AG04450 (cell line): ENCODE measurements around the gene UBTF. TPM values are rescaled to one million over a fixed set of nuclear protein-coding genes. Genes with fewer than 3 reads are reported as not detected.

ENCODE experiments used
- CTCF ChIA-PET: fragments of 300-600, 350-600 bp; formaldehyde crosslinking; extraction: SDS; loops from one replicate; lab custom pipeline; 2022; ENCODE audit warnings: antibody characterized with exemption, inconsistent platforms; lab: Charles Lee
- POLR2A ChIA-PET: fragments of 350-600 bp; formaldehyde crosslinking; extraction: SDS; loops from one replicate; lab custom pipeline; 2021; ENCODE audit warnings: antibody characterized with exemption, inconsistent platforms; lab: Yijun Ruan, JAX
- DNase-seq: peaks from one replicate; pipeline ENCODE4 v3.0.0-alpha.2; 2011; ENCODE audit warnings: low read depth, low spot score
- H3K27ac ChIP-seq: one replicate; pipeline ENCODE4 v1.5.1; 2012; ENCODE audit warnings: low read depth, low read length, control low read depth
- H3K27me3 ChIP-seq: one replicate; pipeline ENCODE4 v1.6.0; 2012; ENCODE audit warnings: low read length; ENCODE audit not compliant: control insufficient read depth, insufficient read depth
- H3K4me3 ChIP-seq: 2 replicates; pipeline ENCODE4 v1.5.1; 2011; ENCODE audit warnings: mild to moderate bottlenecking, low read depth, low read length, control low read depth
- H3K9me3 ChIP-seq: 2 replicates; pipeline ENCODE4 v1.5.1; 2012; ENCODE audit warnings: low read length; ENCODE audit not compliant: control insufficient read depth, insufficient read depth
- polyA plus RNA-seq: library from polyadenylated mRNA; depleted of rRNA; stranded (reverse); fragments of >200 nt; gene quantifications from 2 replicates; pipeline ENCODE4 v1.2.3, GENCODE V29; 2011
- TF ChIP-seq, protein P1 (sequence below): IDR thresholded peaks from 2 replicates; pipeline ENCODE4 v1.5.1; 2011; ENCODE audit warnings: low read depth, low read length, control low read depth, inconsistent platforms

Gene UBTF
- polyA plus RNA-seq, 1 experiment, result 26.6 TPM

DNA sequence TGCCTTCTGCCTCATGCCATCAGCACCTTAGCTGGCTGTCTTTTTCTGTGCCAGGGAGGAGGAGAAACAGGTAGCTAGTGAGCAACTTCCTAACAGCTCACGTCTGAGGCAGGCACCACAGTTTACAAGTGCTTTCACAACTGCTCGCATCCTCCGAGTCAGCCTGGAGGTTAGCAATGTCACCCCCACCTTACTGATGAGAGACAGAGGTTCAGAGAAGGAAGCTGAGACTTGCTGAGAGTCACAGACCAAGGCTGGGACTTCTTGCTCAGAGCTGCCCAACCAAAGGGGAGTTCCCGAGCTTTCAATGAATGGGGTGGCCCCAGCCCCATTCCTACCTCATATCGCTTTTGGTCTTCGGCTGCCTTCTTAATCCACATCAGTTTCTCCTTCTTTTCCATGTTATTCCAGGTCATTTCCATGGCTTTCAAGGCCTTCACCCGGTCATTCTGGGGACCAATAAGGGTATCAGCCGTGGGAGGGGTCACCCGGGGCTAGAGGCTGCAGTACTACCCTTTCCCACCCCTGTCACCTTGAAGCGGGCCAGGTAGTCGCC, 9.6 kb downstream of the UBTF start:
- Histone ChIP-seq H3K4me3 (no peak overlapping the region), H3K9me3 (no peaks in the 10 kb centered on the region), H3K27me3 (no peaks in the 10 kb centered on the region), H3K27ac (peak overlapping the region; percentile 42)
- ChIA-PET POLR2A (interaction anchor here (0.5 to 1.6 kb wide), 10 partner anchors 11 to 316 kb away, joined by 3 to 9 read pairs (median 3); partner anchors contain the start of genes ATXN7L3, GRN, SLC25A39 and TMUB2), CTCF (interaction anchor here (0.6 to 3.0 kb wide), 32 partner anchors 8 to 427 kb away, joined by 3 to 21 read pairs (median 5); partner anchors contain the start of genes FAM171A2, G6PC3 and GRN)
- TF ChIP-seq, protein P1, sequence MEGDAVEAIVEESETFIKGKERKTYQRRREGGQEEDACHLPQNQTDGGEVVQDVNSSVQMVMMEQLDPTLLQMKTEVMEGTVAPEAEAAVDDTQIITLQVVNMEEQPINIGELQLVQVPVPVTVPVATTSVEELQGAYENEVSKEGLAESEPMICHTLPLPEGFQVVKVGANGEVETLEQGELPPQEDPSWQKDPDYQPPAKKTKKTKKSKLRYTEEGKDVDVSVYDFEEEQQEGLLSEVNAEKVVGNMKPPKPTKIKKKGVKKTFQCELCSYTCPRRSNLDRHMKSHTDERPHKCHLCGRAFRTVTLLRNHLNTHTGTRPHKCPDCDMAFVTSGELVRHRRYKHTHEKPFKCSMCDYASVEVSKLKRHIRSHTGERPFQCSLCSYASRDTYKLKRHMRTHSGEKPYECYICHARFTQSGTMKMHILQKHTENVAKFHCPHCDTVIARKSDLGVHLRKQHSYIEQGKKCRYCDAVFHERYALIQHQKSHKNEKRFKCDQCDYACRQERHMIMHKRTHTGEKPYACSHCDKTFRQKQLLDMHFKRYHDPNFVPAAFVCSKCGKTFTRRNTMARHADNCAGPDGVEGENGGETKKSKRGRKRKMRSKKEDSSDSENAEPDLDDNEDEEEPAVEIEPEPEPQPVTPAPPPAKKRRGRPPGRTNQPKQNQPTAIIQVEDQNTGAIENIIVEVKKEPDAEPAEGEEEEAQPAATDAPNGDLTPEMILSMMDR, result no peak
- no peak for DNase-seq

DNA sequence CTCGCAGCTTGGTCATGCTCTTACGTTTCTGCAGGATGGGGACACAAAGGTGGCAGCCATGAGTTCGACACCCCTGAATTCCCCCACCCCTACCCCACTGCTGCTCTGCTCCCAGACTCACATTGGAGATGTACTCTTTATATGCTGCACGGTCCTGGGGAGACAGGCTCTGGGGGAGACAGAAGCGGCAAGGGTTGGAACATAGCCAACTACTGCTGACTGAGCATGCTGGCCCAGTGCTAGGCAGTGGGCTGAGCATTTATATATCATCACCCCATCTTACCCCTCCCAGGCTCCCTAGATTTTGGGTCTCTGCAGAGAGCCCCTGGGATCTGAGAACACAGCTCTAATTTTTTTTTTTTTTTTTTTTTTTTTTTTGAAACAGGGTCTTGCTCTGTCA, 11.7 kb downstream of the UBTF start:
- POLR2A ChIA-PET, result interaction anchor here (0.6 to 0.9 kb wide), 3 partner anchors 14 to 308 kb away, joined by 4 read pairs; no protein-coding TSS in a partner anchor
- no peak for DNase-seq

DNA sequence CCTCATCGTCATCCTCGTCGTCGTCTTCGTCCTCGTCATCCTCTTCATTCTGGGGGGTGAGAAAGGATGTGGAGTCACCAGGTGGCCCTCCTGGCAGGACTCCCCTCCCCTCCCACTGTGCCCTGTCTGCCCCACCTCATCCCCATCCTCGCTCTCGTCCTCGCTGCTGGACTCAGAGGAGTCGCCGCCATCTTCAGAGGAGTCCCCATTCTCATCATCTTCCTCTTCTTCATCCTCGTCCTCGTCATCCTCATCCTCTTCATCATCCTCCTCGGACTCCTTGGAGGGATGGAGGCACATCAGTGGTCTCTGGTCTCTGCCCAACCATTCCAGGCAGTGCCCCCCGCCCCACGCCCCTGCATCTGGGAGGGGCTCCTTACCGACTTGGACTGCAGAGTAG, 12.2 kb downstream of the UBTF start:
- TF ChIP-seq, protein P1, result no peak
- H3K27me3 ChIP-seq, result no peaks in the 10 kb centered on the region
- no peak overlapping the region for H3K4me3 ChIP-seq
- no peaks in the 10 kb centered on the region for H3K9me3 ChIP-seq
- CTCF ChIA-PET, result interaction anchor here (0.6 kb wide), 1 partner anchor 155 kb away, joined by 7 read pairs; no protein-coding TSS in a partner anchor
- no peak for DNase-seq
- POLR2A ChIA-PET, result interaction anchor here (0.6 to 0.7 kb wide), 2 partner anchors 14 to 29 kb away, joined by 3 to 4 read pairs; no protein-coding TSS in a partner anchor
- no peak overlapping the region for H3K27ac ChIP-seq

More for the DNA sequence above, 11.7 kb downstream of the UBTF start:
- TF ChIP-seq, protein P1, result no peak
- H3K27me3 ChIP-seq, result no peaks in the 10 kb centered on the region
- H3K27ac ChIP-seq, result no peak overlapping the region
- CTCF ChIA-PET, result interaction anchor here (0.6 to 2.5 kb wide), 3 partner anchors 10 to 167 kb away, joined by 3 to 11 read pairs (median 11); partner anchors contain the start of gene UBTF
- H3K9me3 ChIP-seq, result no peaks in the 10 kb centered on the region
- H3K4me3 ChIP-seq, result no peak overlapping the region

DNA sequence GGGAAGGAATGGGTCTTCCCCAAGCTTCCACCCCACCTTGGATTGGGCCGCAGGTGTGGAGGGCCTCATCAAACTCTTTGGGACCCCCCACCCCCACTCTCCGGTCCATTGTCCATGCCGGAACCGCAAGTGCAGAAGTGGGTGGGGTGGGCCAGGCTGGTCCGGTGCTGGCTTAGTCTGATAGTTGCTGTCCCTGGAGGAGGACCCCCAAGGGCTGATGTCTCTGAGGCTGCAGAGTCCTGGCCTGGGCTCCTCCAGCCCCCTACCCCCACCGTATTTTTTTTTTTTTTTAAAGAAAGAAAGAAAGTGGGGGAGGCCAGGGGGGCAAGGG, 12.7 kb downstream of the UBTF start:
- DNase-seq, result no peak
- H3K27me3 ChIP-seq, result no peaks in the 10 kb centered on the region
- TF ChIP-seq, protein P1, result no peak
- CTCF ChIA-PET, result interaction anchor here (0.6 to 1.6 kb wide), 2 partner anchors 139 to 155 kb away, joined by 4 to 7 read pairs; partner anchors contain the start of gene GRN
- no peak overlapping the region for H3K4me3 ChIP-seq
- H3K27ac ChIP-seq, result no peak overlapping the region
- H3K9me3 ChIP-seq, result no peaks in the 10 kb centered on the region
- POLR2A ChIA-PET, result interaction anchor here (0.7 kb wide), 1 partner anchor 15 kb away, joined by 3 read pairs; no protein-coding TSS in a partner anchor
